ENCODE data around the gene TRIM27.
"Not testable (repeated sequence)": the region's sequence is repeated elsewhere in the genome, so short reads cannot be mapped to it uniquely, and the experiment has no call there.

Gene TRIM27

DNA sequence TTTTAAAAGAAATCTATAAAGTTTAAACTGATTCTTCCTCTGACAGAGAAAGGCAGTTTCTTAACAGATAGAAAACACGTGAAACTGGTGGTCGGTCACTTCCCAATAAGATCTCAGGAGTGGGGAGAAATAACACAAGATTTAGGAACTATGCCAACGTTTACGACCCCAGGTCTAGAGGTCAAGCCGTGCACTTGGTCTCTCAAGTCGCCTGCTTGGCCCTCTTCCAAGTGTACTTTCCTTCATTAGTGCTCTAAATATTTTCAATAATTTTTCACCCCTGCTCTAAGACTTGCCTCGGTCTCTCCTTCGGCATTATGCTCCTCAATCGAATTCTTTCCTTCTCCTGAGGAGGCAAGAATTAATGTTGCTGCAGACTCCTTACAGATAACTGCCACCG lies 61.7 kb downstream of the TRIM27 start:
- no peak for DNase-seq

DNA sequence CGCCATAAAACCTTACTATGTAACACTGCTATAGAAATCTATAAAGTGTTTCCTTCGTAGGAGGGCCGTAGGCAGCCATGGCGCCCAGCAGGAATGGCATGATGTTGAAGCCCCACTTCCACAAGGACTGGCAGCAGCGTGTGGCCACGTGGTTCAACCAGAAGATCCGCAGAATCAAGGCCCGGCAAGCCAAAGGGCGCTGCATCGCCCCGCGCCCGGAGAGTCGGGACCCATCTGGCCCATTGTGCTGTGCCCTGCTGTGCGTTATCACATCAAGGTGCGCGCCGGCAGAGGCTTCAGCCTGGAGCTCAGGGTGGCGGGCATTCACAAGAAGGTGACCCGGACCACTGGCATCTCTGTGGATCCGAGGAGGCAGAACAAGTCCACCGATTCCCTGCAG lies 62.4 kb downstream of the TRIM27 start:
- DNase-seq, result no peak

DNA sequence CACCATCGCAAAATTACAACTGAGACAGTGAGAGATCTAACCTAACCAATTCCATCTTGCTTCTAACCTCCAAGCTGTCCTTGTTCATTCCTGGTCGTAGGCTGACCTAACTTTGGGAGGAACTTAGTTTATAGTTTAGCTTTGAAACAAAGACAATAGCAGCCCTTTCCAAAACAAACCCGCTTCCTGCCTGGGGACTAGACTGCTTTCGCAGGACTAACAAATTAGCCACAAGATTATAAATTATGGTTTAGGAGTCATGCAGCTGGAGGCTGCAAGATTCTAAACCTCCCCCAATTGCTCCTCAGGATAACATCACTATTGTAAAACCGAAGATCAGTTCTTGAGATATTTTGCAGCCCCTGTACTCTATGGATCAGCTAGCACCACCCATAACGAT lies 63.2 kb downstream of the TRIM27 start:
- DNase-seq, result no peak

DNA sequence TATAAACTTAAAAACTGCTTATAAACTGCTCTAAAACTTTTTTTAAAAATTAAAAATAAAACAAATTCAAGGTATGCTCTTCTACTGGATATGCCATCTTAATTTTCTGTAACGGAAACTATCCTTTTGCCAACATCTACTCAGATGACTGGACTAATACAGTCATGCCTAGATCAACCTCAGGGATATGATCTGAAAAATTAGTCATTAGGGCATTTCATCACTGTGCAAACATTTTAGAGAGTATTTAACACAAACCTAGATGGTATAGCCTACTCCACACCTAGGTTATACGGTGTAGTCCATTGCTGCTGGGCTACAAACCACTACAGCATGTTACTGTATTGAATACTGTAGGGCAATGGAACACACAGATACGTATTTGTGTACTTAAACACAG lies 64.8 kb downstream of the TRIM27 start:
- DNase-seq, result no peak

DNA sequence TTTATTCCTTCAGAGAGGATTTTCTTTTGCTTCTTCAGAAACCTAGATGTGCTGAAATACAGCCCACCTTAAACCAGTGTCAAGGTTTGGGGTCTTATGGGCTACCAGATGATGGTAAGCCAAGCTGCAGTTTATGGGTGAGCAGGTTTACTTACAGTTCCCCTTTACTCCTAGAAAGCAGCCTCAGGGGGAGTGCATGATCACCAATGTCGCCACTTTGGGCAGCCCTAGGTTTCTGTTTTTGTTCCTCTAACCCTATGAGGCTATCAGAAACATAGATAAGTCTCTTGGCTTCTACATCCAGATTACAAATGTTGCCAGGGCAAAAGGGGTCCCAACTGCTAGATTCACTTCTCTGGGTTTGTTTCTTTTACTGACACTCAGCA lies 67.2 kb downstream of the TRIM27 start:
- DNase-seq, result no peak

DNA sequence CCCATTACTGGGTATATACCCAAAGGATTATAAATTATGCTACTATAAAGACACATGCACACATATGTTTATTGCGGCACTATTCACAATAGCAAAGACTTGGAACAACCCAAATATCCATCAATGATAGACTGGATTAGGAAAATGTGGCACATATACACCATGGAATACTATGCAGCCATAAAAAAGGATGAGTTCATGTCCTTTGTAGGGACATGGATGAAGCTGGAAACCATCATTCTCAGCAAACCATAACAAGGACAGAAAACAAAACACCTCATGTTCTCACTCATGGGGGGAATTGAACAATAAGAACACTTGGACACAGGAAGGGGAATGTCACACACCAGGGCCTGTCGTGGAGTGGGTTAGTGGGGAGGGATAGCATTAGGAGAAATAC lies 69.4 kb downstream of the TRIM27 start:
- not testable (repeated sequence) for DNase-seq

Data from NCI-H1105 (cell line).